Tibial nerve (tissue), 4 donors: ENCODE measurements around the gene PEF1.

Source experiments
- EP300 ChIP-seq, 2 donors: sonication (generic); formaldehyde crosslinking; IDR thresholded peaks; one replicate each; pipeline ENCODE4 v1.6.1; 2017; ENCODE audit warnings: antibody characterized with exemption in 2 of 2, mild to moderate bottlenecking in 1 of 2
- POLR2A ChIP-seq, 2 donors: fragments of 450-650 bp; IDR thresholded peaks; one replicate each; pipeline ENCODE4 v1.6.1; 2017; ENCODE audit warnings: antibody characterized with exemption in 2 of 2, mild to moderate bottlenecking in 2 of 2, moderate library complexity in 2 of 2
- TF ChIP-seq, protein P1 (sequence below), 5 experiments: fragments of 200-600 bp in 3 of 5; fragments of 450-650 bp in 2 of 5; sonication (generic) in 3 of 5; IDR thresholded peaks; one replicate each; pipeline ENCODE4 v1.5.1; 2016 to 2019; ENCODE audit warnings: antibody characterized with exemption in 5 of 5, mild to moderate bottlenecking in 3 of 5, moderate library complexity in 2 of 5

DNA sequence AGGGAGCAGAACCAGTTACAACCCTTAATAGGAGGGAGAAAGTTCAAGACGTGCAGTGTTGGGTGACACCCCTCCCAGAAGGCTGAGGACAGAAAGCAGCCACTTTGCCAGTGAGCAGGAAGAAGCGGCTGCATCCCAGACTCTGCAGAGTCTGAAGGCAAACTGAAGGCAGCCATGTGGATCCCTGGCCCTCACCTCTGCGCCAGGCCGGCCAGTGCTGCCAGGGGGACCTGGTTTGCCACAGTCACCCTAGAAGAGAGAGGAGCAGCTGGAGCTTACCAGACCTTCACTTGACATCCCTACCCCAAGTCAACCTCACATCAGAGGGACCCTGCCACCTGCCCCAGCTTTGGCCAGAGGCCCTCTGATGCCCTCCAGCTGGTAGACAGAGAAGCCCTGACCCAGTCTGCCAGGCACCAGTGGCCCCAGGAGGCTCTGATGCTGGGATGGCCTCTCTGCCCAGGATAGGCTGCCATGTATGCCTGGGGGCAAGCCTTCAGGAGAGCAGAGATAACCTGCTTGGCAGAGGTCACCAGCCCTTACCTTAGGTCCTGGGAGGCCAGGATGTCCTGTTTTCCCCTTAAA, 16.3 kb upstream of the PEF1 start:
- TF ChIP-seq, protein P1, sequence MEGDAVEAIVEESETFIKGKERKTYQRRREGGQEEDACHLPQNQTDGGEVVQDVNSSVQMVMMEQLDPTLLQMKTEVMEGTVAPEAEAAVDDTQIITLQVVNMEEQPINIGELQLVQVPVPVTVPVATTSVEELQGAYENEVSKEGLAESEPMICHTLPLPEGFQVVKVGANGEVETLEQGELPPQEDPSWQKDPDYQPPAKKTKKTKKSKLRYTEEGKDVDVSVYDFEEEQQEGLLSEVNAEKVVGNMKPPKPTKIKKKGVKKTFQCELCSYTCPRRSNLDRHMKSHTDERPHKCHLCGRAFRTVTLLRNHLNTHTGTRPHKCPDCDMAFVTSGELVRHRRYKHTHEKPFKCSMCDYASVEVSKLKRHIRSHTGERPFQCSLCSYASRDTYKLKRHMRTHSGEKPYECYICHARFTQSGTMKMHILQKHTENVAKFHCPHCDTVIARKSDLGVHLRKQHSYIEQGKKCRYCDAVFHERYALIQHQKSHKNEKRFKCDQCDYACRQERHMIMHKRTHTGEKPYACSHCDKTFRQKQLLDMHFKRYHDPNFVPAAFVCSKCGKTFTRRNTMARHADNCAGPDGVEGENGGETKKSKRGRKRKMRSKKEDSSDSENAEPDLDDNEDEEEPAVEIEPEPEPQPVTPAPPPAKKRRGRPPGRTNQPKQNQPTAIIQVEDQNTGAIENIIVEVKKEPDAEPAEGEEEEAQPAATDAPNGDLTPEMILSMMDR (IDR thresholded peaks at IDR 0.05) = no peak
- no peak for TF ChIP-seq POLR2A (IDR thresholded peaks at IDR 0.05)
- no peak for TF ChIP-seq EP300 (IDR thresholded peaks at IDR 0.05)
